Caco-2 (cell line): ENCODE results near the gene RAET1L. TPM values are rescaled to one million over a fixed set of nuclear protein-coding genes. Genes with fewer than 3 reads are reported as not detected.

Source experiments
- BruUV-seq: library from RNA; stranded (reverse); fragments of 400-500 nt; replicated peaks from 2 replicates; lab custom pipeline; 2021; lab: Mats Ljungman, UMichigan
- CTCF ChIA-PET: fragments of 300-600 bp; sonication (Branson Sonifier 250); formaldehyde crosslinking; loops from one replicate; lab custom pipeline; 2022; ENCODE audit warnings: antibody characterized with exemption; lab: Charles Lee
- POLR2A ChIA-PET: fragments of 300-600 bp; sonication (Branson Sonifier 250); formaldehyde crosslinking; loops from one replicate; lab custom pipeline; 2022; ENCODE audit warnings: antibody characterized with exemption; lab: Charles Lee
- DNase-seq, 2 experiments: peaks; one replicate each; pipeline versions ENCODE4 v3.0.0 to v3.0.0-alpha.2; 2020 to 2022
- H3K27me3 ChIP-seq: replicated peaks from 2 replicates; pipeline ENCODE4 v1.6.0; 2011; ENCODE audit warnings: low read length; ENCODE audit not compliant: control insufficient read depth, insufficient read depth
- H3K36me3 ChIP-seq: 2 replicates; pipeline ENCODE4 v1.5.1; 2011; ENCODE audit warnings: low read length; ENCODE audit not compliant: control insufficient read depth, insufficient read depth
- H3K4me1 ChIP-seq: fragments of 250-450 bp; sonication (Bioruptor Pico); 2 replicates; pipeline ENCODE4 v1.5.1; 2020; ENCODE audit warnings: mild to moderate bottlenecking
- H3K4me3 ChIP-seq: 2 replicates; pipeline ENCODE4 v1.5.1; 2011; ENCODE audit warnings: low read depth, mild to moderate bottlenecking, control low read depth, low read length
- H3K9me3 ChIP-seq: fragments of 250-450 bp; sonication (Bioruptor Pico); 2 replicates; pipeline ENCODE4 v1.5.1; 2020; ENCODE audit warnings: mild to moderate bottlenecking, moderate library complexity
- H3K27ac Mint-ChIP-seq: one replicate; pipeline ENCODE4 v1.8.0; 2022; ENCODE audit warnings: mixed read lengths; ENCODE audit not compliant: unreplicated experiment
- H3K27me3 Mint-ChIP-seq: one replicate; pipeline ENCODE4 v1.8.0; 2022; ENCODE audit warnings: mixed read lengths; ENCODE audit not compliant: insufficient read depth, unreplicated experiment
- H3K36me3 Mint-ChIP-seq: one replicate; pipeline ENCODE4 v1.8.0; 2022; ENCODE audit warnings: mild to moderate bottlenecking, mixed read lengths; ENCODE audit not compliant: insufficient read depth, unreplicated experiment
- H3K4me1 Mint-ChIP-seq: one replicate; pipeline ENCODE4 v1.8.0; 2022; ENCODE audit warnings: low read depth, mixed read lengths; ENCODE audit not compliant: unreplicated experiment
- H3K4me3 Mint-ChIP-seq: one replicate; pipeline ENCODE4 v1.8.0; 2022; ENCODE audit warnings: mild to moderate bottlenecking, moderate library complexity, mixed read lengths; ENCODE audit not compliant: unreplicated experiment
- H3K9me3 Mint-ChIP-seq: one replicate; pipeline ENCODE4 v1.8.0; 2022; ENCODE audit warnings: mixed read lengths; ENCODE audit not compliant: unreplicated experiment
- CTCF ChIP-seq, 2 experiments: fragments of 200-600 bp in 1 of 2; IDR thresholded peaks; 1 replicate in 1 of 2; 2 replicates in 1 of 2; pipeline versions ENCODE4 v1.5.1 to v1.8.0; 2011 to 2022; ENCODE audit warnings: antibody characterized with exemption in 1 of 2, control low read depth in 1 of 2, inconsistent platforms in 1 of 2, low read depth in 1 of 2, low read length in 1 of 2, mild to moderate bottlenecking in 1 of 2, moderate library complexity in 1 of 2; ENCODE audit not compliant: insufficient read depth in 1 of 2, severe bottlenecking in 1 of 2, unreplicated experiment in 1 of 2
- intact Hi-C: fragments of 100-400 bp; cut with micrococcal nuclease; formaldehyde crosslinking; loops from one replicate; pipeline ENCODE4 v1.10.0; 2022; ENCODE audit not compliant: unreplicated experiment
- total RNA-seq: library from RNA; stranded (reverse); gene quantifications from 2 replicates; pipeline ENCODE4 v1.2.3, GENCODE V29; 2022

RAET1L gene
- total RNA-seq, 1 experiment from 2014 or later = not detected

GRCh38 chr6:149987602-149988107, 37.7 kb downstream of the RAET1L start:
- Mint-ChIP-seq H3K36me3 (no peaks in the 10 kb centered on the region), H3K27me3 (peaks cover 47% of the 10 kb centered on the region), H3K4me1 (peaks cover 11% of the 10 kb centered on the region), H3K9me3 (no peaks in the 10 kb centered on the region), H3K27ac (no peak overlapping the region), H3K4me3 (no peak overlapping the region)
- ChIA-PET POLR2A (no interaction called here), CTCF (no interaction called here)
- H3K9me3 ChIP-seq = no peaks in the 10 kb centered on the region
- no TSS peak for BruUV-seq
- no peak overlapping the region for H3K4me3 ChIP-seq
- TF ChIP-seq CTCF (IDR thresholded peaks at IDR 0.05; ENCODE audit: insufficient read depth in 1 of 2, low read depth in 1 of 2, low read length in 1 of 2, severe bottlenecking in 1 of 2, unreplicated experiment in 1 of 2) = no peak
- intact Hi-C loops = no loop called here
- H3K27me3 ChIP-seq = peaks cover 13% of the 10 kb centered on the region
- H3K36me3 ChIP-seq = no peaks in the 10 kb centered on the region
- H3K4me1 ChIP-seq = no peaks in the 10 kb centered on the region; the same call in 1 of the 2 replicates
- DNase-seq = no peak

DNA sequence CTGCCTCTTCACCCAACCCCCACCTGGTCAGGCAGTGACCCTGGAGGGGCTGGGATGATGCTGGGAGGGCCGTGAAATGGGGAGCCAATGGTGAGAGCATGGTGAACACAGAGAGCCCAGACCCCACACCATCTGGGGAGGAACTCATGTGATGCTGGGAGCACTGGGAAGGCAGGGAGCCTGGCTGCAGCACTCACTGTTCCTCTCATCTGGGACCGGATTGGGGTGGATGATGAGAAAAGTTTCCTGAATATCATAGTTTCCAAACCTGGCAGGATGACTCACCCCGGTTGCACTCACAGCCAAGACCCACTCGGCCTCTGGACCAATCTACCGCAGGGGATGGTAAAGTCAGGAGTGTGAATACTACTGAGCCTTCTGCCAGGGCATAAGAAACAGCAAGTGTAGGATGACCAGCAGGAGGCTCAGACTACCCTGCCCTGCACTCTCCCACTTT, 39.8 kb downstream of the RAET1L start:
- H3K27me3 ChIP-seq = peaks cover 8% of the 10 kb centered on the region

GRCh38 chr6:149984773-149985172, 40.6 kb downstream of the RAET1L start:
- Mint-ChIP-seq H3K4me3 (no peak overlapping the region), H3K36me3 (no peaks in the 10 kb centered on the region), H3K27me3 (peaks cover 33% of the 10 kb centered on the region), H3K4me1 (peaks cover under 1% of the 10 kb centered on the region), H3K9me3 (no peaks in the 10 kb centered on the region), H3K27ac (no peak overlapping the region)
- intact Hi-C loops = no loop called here
- CTCF ChIA-PET = no interaction called here
- BruUV-seq = no TSS peak
- no peaks in the 10 kb centered on the region for H3K36me3 ChIP-seq
- no peaks in the 10 kb centered on the region; the same call in 1 of the 2 replicates for H3K4me1 ChIP-seq
- no peak for DNase-seq
- H3K9me3 ChIP-seq = no peaks in the 10 kb centered on the region
- H3K4me3 ChIP-seq = no peak overlapping the region
- H3K27me3 ChIP-seq = peaks cover 4% of the 10 kb centered on the region
- no peak for TF ChIP-seq CTCF (IDR thresholded peaks at IDR 0.05; ENCODE audit: insufficient read depth in 1 of 2, low read depth in 1 of 2, low read length in 1 of 2, severe bottlenecking in 1 of 2, unreplicated experiment in 1 of 2)
- POLR2A ChIA-PET = no interaction called here

More for the DNA sequence above, 39.8 kb downstream of the RAET1L start:
- Histone ChIP-seq H3K36me3 (no peaks in the 10 kb centered on the region), H3K4me3 (no peak overlapping the region), H3K9me3 (no peaks in the 10 kb centered on the region), H3K4me1 (no peaks in the 10 kb centered on the region; the same call in 1 of the 2 replicates)
- no peak overlapping the region for H3K27ac Mint-ChIP-seq
- H3K9me3 Mint-ChIP-seq = no peaks in the 10 kb centered on the region
- ChIA-PET CTCF (no interaction called here), POLR2A (no interaction called here)
- peaks cover 40% of the 10 kb centered on the region for H3K27me3 Mint-ChIP-seq
- no peak for TF ChIP-seq CTCF (IDR thresholded peaks at IDR 0.05; ENCODE audit: insufficient read depth in 1 of 2, low read depth in 1 of 2, low read length in 1 of 2, severe bottlenecking in 1 of 2, unreplicated experiment in 1 of 2)
- intact Hi-C loops = no loop called here
- H3K36me3 Mint-ChIP-seq = no peaks in the 10 kb centered on the region
- BruUV-seq = no TSS peak
- H3K4me1 Mint-ChIP-seq = peaks cover 8% of the 10 kb centered on the region
- no peak overlapping the region for H3K4me3 Mint-ChIP-seq
- DNase-seq = no peak
